GM12878 (cell line): Measurements from ENCODE around the gene ADAM23. TPM values are rescaled to one million over a fixed set of nuclear protein-coding genes. Genes with fewer than 3 reads are reported as not detected.

ENCODE experiments used
- CUX1 ChIP-seq: IDR thresholded peaks from 2 replicates; pipeline ENCODE4 v1.6.1; 2012; ENCODE audit warnings: improper control_type of control experiment, low read depth, low read length; ENCODE audit not compliant: insufficient replicate concordance
- KAT2A ChIP-seq: conservative IDR thresholded peaks from 2 replicates; pipeline ENCODE4 v1.6.1; 2011; ENCODE audit warnings: low read depth, low read length; ENCODE audit not compliant: control insufficient read depth
- MYC ChIP-seq: IDR thresholded peaks from 2 replicates; pipeline ENCODE4 v1.6.1; 2011; ENCODE audit warnings: mild to moderate bottlenecking, low read length, moderate library complexity, inconsistent platforms; ENCODE audit not compliant: insufficient read depth, insufficient replicate concordance, insufficient read length, severe bottlenecking
- RFX5 ChIP-seq: IDR thresholded peaks from 2 replicates; pipeline ENCODE4 v1.6.1; 2011; ENCODE audit warnings: low read depth, low read length, improper control_type of control experiment
- SMC3 ChIP-seq: IDR thresholded peaks from 2 replicates; pipeline ENCODE4 v1.6.1; 2011; ENCODE audit warnings: low read length, improper control_type of control experiment, borderline replicate concordance
- STAT3 ChIP-seq: IDR thresholded peaks from 2 replicates; pipeline ENCODE4 v1.6.1; 2011; ENCODE audit warnings: low read depth, low read length, improper control_type of control experiment
- polyA plus RNA-seq, 11 experiments: library from polyadenylated mRNA; depleted of rRNA in 4 of 11; unstranded in 6 of 11; stranded (reverse) in 5 of 11; fragments of >200 nt; fragmentation: Nextera tagmentation in 4 of 11; fragmentation: Illumina TruSeq in 1 of 11; extraction: Ambion mirVana in 4 of 11; extraction: Trizol in 1 of 11; gene quantifications; 1 replicate in 1 of 11; 2 replicates in 10 of 11; pipeline versions ENCODE4 v1.2.1 to v1.2.3, GENCODE V29; 2011 to 2016; ENCODE audit warnings: inconsistent platforms in 2 of 11, missing spikeins in 2 of 11, low read depth in 1 of 11
- total RNA-seq, 4 experiments: library from RNA; depleted of rRNA in 3 of 4; stranded (reverse); fragments of >200 nt in 3 of 4; fragmentation: Illumina TruSeq in 1 of 4; extraction: Trizol in 1 of 4; gene quantifications; 2 replicates each; pipeline versions ENCODE4 v1.2.1 to v1.2.3, GENCODE V29; 2013 to 2021
- TF ChIP-seq, protein P1 (sequence below): IDR thresholded peaks from 2 replicates; pipeline ENCODE4 v1.6.1; 2011; ENCODE audit warnings: low read depth, low read length, improper control_type of control experiment, borderline replicate concordance

The ADAM23 gene
- total and polyA plus RNA-seq, 10 of the 15 experiments (the other 5 are each of a cell fraction or from before 2014, with no cell fraction given) = 5.7 to 41.8 (median 15.6) TPM

- TF ChIP-seq KAT2A (no peak), CUX1 (no peak), RFX5 (no peak), SMC3 (no peak), STAT3 (no peak), MYC (no peak)
- TF ChIP-seq, protein P1, sequence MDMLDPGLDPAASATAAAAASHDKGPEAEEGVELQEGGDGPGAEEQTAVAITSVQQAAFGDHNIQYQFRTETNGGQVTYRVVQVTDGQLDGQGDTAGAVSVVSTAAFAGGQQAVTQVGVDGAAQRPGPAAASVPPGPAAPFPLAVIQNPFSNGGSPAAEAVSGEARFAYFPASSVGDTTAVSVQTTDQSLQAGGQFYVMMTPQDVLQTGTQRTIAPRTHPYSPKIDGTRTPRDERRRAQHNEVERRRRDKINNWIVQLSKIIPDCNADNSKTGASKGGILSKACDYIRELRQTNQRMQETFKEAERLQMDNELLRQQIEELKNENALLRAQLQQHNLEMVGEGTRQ = no peak
These were observed 115.2 kb downstream of the ADAM23 start (continued) for GRCh38 chr2:206558492-206558891.
